Gastrocnemius medialis (tissue), 4 donors: Measurements from ENCODE around the gene NATD1.

Experiments used
- CTCF ChIP-seq, 5 experiments: fragments of 450-650 bp in 3 of 5; fragments of 200-600 bp in 2 of 5; sonication (generic) in 2 of 5; IDR thresholded peaks in 4 of 5; conservative IDR thresholded peaks in 1 of 5; 1 replicate in 4 of 5; 2 replicates in 1 of 5; pipeline ENCODE4 v1.5.1; 2016 to 2019; ENCODE audit warnings: antibody characterized with exemption in 5 of 5, mild to moderate bottlenecking in 3 of 5, moderate library complexity in 3 of 5
- POLR2A ChIP-seq, 2 donors: fragments of 450-650 bp; IDR thresholded peaks; one replicate each; pipeline ENCODE4 v1.6.1; 2017; ENCODE audit warnings: antibody characterized with exemption in 2 of 2, mild to moderate bottlenecking in 2 of 2, moderate library complexity in 2 of 2

GRCh38 chr17:21201874-21202273 is 51.3 kb downstream of the NATD1 start:
- TF ChIP-seq CTCF (IDR thresholded peaks at IDR 0.05 in 4 of 5, conservative IDR thresholded peaks at IDR 0.05 in 1 of 5) (no peak), POLR2A (IDR thresholded peaks at IDR 0.05) (no peak)
